A172 (cell line): ENCODE measurements around the gene RNU1-2. TPM values are rescaled to one million over a fixed set of nuclear protein-coding genes. Genes with fewer than 3 reads are reported as not detected.
"Not testable (repeated sequence)": the region's sequence is repeated elsewhere in the genome, so short reads cannot be mapped to it uniquely, and the experiment has no call there.

Experiments used
- DNase-seq: peaks from one replicate; pipeline ENCODE4 v3.0.0-alpha.2; 2015; ENCODE audit warnings: low spot score
- total RNA-seq: library from RNA; depleted of rRNA; stranded (reverse); fragments of >200 nt; shearing (Covaris generic); gene quantifications from 2 replicates; pipeline ENCODE4 v1.2.3, GENCODE V29; 2014; rRNA removed

RNU1-2 gene
- under 0.01 and 255 TPM in 2 replicates for total RNA-seq

- peak; percentile 97 for DNase-seq
Observed at GRCh38 chr1:16895598-16896315, at the start of gene RNU1-2. Gene RNU1-2, plus strand, starts transcription at chr1:16895980.

- not testable (repeated sequence) for DNase-seq
Observed at GRCh38 chr1:16856201-16856600, 39.6 kb upstream of the RNU1-2 start.

GRCh38 chr1:16859167-16860041, 36.4 kb upstream of the RNU1-2 start:
- DNase-seq = not testable (repeated sequence)

GRCh38 chr1:16860048-16860447, 35.7 kb upstream of the RNU1-2 start:
- not testable (repeated sequence) for DNase-seq

- DNase-seq = peak; percentile 61
Observed at GRCh38 chr1:16861832-16862245, 33.9 kb upstream of the RNU1-2 start.

GRCh38 chr1:16862415-16862814, 33.4 kb upstream of the RNU1-2 start:
- DNase-seq = peak; percentile 2

GRCh38 chr1:16863024-16863423, 32.8 kb upstream of the RNU1-2 start:
- not testable (repeated sequence) for DNase-seq

GRCh38 chr1:16866926-16867707, 28.7 kb upstream of the RNU1-2 start:
- DNase-seq = not testable (repeated sequence)

- DNase-seq = not testable (repeated sequence)
Observed at GRCh38 chr1:16868787-16869186, 27.0 kb upstream of the RNU1-2 start.

- not testable (repeated sequence) for DNase-seq
Observed at GRCh38 chr1:16869996-16870395, 25.8 kb upstream of the RNU1-2 start.

- DNase-seq = not testable (repeated sequence)
Observed at GRCh38 chr1:16871171-16871570, 24.6 kb upstream of the RNU1-2 start.

GRCh38 chr1:16872152-16873075, 23.4 kb upstream of the RNU1-2 start:
- not testable (repeated sequence) for DNase-seq

- DNase-seq = not testable (repeated sequence)
Observed at GRCh38 chr1:16873076-16873879, 22.5 kb upstream of the RNU1-2 start.

GRCh38 chr1:16874968-16875765, 20.6 kb upstream of the RNU1-2 start:
- DNase-seq = not testable (repeated sequence)

GRCh38 chr1:16881742-16882141, 14.0 kb upstream of the RNU1-2 start:
- DNase-seq = not testable (repeated sequence)

GRCh38 chr1:16882986-16883385, 12.8 kb upstream of the RNU1-2 start:
- DNase-seq = no peak

GRCh38 chr1:16884487-16884886, 11.3 kb upstream of the RNU1-2 start:
- DNase-seq = not testable (repeated sequence)

- no peak for DNase-seq
Observed at GRCh38 chr1:16886860-16887605, 8.7 kb upstream of the RNU1-2 start.
